ENCODE data around the gene ETV4. TPM values are rescaled to one million over a fixed set of nuclear protein-coding genes. Genes with fewer than 3 reads are reported as not detected.
A peak's percentile ranks its signal among the peaks of the same experiment; 100 is the strongest.

ETV4 gene
- total and polyA plus RNA-seq, 2 donors from 2014 or later = 2.5 to 6.8 TPM

DNA sequence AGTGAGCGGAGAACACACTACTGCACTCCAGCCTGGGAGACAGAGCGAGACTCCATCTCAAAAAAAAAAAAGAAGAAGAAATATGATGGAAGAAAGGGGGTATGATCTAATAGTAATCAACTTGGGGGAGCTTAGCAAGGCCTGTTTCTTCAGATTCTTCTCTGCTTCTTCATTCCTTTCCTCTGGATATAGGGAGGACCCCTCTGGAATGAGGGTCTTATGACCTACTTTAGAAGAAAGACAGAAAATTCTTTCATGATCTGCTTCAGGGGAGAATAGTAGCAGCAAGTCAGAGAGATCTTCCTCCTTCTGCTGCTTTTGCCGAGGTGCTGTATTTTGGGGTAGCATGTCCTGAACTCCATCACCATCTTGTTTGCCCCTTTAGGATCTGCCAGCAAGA, 44.9 kb upstream of the ETV4 start:
- Histone ChIP-seq H3K27ac (ENCODE audit: low read depth in 2 of 2, low read length in 2 of 2) (peak overlapping the region; percentile 26 to 55), H3K9me3 (ENCODE audit: control insufficient read depth in 2 of 3, insufficient read depth in 1 of 3, low read length in 3 of 3) (no peaks in the 10 kb centered on the region), H3K27me3 (ENCODE audit: control insufficient read depth, insufficient read depth, low read length) (no peaks in the 10 kb centered on the region), H3K4me3 (ENCODE audit: low read length in 3 of 3) (no peak overlapping the region), H3K4me1 (ENCODE audit: control insufficient read depth in 2 of 3, insufficient read depth in 2 of 3, low read depth in 1 of 3, low read length in 3 of 3) (peaks cover 0 to 8% (median 0%) of the 10 kb centered on the region in 3 donors), H3K9ac (ENCODE audit: low read length in 3 of 3) (no peak overlapping the region), H3K36me3 (ENCODE audit: control insufficient read depth in 2 of 3, insufficient read depth in 3 of 3, low read length in 3 of 3) (no peaks in the 10 kb centered on the region)
- DNase-seq (no peak), FAIRE-seq (no peak)
- intact Hi-C loops (cut with DNase I) = no loop called here
- TF ChIP-seq, protein P1, sequence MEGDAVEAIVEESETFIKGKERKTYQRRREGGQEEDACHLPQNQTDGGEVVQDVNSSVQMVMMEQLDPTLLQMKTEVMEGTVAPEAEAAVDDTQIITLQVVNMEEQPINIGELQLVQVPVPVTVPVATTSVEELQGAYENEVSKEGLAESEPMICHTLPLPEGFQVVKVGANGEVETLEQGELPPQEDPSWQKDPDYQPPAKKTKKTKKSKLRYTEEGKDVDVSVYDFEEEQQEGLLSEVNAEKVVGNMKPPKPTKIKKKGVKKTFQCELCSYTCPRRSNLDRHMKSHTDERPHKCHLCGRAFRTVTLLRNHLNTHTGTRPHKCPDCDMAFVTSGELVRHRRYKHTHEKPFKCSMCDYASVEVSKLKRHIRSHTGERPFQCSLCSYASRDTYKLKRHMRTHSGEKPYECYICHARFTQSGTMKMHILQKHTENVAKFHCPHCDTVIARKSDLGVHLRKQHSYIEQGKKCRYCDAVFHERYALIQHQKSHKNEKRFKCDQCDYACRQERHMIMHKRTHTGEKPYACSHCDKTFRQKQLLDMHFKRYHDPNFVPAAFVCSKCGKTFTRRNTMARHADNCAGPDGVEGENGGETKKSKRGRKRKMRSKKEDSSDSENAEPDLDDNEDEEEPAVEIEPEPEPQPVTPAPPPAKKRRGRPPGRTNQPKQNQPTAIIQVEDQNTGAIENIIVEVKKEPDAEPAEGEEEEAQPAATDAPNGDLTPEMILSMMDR (IDR thresholded peaks at IDR 0.05; ENCODE audit: borderline replicate concordance, extremely low read depth, insufficient read depth) = no peak

DNA sequence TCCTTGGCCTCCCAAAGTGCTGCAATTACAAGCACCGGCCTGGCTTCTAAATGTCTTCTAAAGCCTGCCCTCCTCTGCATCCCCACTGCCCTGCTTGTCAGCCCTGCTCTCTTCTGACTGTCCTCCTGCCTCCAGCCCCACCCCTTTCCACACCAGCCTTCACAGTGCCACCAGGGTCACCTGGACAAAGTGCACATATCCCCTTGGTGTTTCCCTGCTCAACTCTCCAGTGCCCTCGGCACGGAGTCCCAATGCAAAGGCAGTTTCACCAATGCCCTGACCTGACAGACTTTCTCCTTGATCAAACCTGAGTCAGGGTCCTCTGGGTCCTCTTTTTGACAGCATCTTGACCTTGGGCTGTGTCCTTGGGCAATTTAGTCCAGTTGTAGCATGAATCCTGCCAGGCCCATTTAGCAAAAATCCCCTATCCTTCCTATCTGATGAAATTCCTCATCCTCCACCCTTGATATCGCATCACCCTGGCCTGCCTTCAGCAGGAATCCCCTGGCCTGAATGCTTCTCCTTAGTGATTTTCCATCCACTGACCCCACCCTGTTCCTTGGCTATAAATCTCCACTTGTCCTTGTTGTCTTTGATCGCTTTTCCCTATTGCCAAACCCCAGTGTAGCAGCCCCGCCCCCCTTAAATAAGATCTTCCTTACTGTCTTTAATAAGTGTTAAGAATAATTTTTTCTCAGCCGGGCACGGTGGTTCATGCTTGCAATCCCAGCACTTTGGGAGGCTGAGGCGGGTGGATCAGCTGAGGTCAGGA, 42.7 kb upstream of the ETV4 start:
- TF ChIP-seq, protein P1 (IDR thresholded peaks at IDR 0.05; ENCODE audit: borderline replicate concordance, extremely low read depth, insufficient read depth) = no peak
- Histone ChIP-seq H3K4me1 (ENCODE audit: control insufficient read depth in 2 of 3, insufficient read depth in 2 of 3, low read depth in 1 of 3, low read length in 3 of 3) (peaks cover 0 to 8% (median 3%) of the 10 kb centered on the region in 3 donors), H3K9ac (ENCODE audit: low read length in 3 of 3) (no peak overlapping the region), H3K27ac (ENCODE audit: low read depth in 2 of 2, low read length in 2 of 2) (no peak overlapping the region), H3K36me3 (ENCODE audit: control insufficient read depth in 2 of 3, insufficient read depth in 3 of 3, low read length in 3 of 3) (no peaks in the 10 kb centered on the region), H3K9me3 (ENCODE audit: control insufficient read depth in 2 of 3, insufficient read depth in 1 of 3, low read length in 3 of 3) (no peaks in the 10 kb centered on the region), H3K4me3 (ENCODE audit: low read length in 3 of 3) (no peak overlapping the region), H3K27me3 (ENCODE audit: control insufficient read depth, insufficient read depth, low read length) (no peaks in the 10 kb centered on the region)
- intact Hi-C loops (cut with DNase I) = no loop called here
- no peak for DNase-seq
- no peak for FAIRE-seq

DNA sequence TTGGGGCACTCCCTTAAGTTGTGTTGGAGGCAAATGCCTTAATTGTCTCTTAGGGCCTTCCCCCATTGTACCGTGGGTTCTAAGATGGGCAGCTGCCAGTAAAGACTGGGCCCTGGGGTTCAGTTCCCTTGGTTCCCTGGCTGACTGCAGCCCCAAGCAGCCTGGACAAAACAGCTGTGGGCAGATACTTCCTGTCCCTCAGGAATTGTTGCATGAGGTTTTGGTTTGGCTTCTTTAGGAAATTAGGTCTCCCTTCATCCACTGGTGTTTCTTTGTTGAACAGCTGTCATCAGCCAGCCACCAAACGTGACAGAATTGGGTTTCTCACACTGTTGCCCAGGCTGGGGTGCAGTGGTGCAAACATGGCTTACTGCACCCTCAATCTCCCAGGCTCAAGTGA, 42.0 kb upstream of the ETV4 start:
- no peaks in the 10 kb centered on the region for H3K9me3 ChIP-seq (ENCODE audit: control insufficient read depth in 2 of 3, insufficient read depth in 1 of 3, low read length in 3 of 3)
- TF ChIP-seq, protein P1 (IDR thresholded peaks at IDR 0.05; ENCODE audit: borderline replicate concordance, extremely low read depth, insufficient read depth) = no peak
- H3K27me3 ChIP-seq (ENCODE audit: control insufficient read depth, insufficient read depth, low read length) = no peaks in the 10 kb centered on the region
- DNase-seq (no peak), FAIRE-seq (no peak)
- no peak overlapping the region for H3K27ac ChIP-seq (ENCODE audit: low read depth in 2 of 2, low read length in 2 of 2)
- no peak overlapping the region for H3K4me3 ChIP-seq (ENCODE audit: low read length in 3 of 3)
- H3K36me3 ChIP-seq (ENCODE audit: control insufficient read depth in 2 of 3, insufficient read depth in 3 of 3, low read length in 3 of 3) = no peaks in the 10 kb centered on the region
- intact Hi-C loops (cut with DNase I) = no loop called here
- peaks cover 0 to 8% (median 3%) of the 10 kb centered on the region in 3 donors for H3K4me1 ChIP-seq (ENCODE audit: control insufficient read depth in 2 of 3, insufficient read depth in 2 of 3, low read depth in 1 of 3, low read length in 3 of 3)
- H3K9ac ChIP-seq (ENCODE audit: low read length in 3 of 3) = no peak overlapping the region

All from kidney (tissue), 14 donors.